SH-SY5Y (cell line): ENCODE measurements around the gene CCNK.

Experiments
- GATA2 ChIP-seq: IDR thresholded peaks from 2 replicates; pipeline ENCODE4 v1.6.1; 2011; ENCODE audit warnings: mild to moderate bottlenecking, low read depth, low read length
- GATA3 ChIP-seq: IDR thresholded peaks from 2 replicates; pipeline ENCODE4 v1.6.1; 2011; ENCODE audit warnings: low read depth, mild to moderate bottlenecking, low read length, moderate library complexity

DNA sequence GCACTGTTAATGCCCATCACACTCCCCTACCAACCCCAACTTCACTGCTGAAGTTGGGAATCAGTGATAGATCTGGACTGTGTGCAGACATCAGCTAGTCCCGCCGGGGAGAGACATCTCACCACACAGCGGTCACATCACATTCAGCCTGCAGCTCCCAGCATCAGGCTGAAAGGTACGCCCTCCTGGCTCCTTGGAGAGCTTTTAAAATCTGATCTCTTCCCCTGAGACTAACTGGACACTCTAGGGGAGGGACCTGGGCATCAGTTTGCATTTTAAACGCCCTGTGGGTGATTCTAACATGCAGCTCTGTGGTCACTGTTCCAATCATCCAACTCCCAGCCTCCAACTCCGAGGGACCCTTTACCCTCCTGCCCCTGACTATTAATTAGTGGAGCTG lies 64.4 kb downstream of the CCNK start:
- TF ChIP-seq GATA2 (no peak), GATA3 (no peak)
